K562 (cell line): ENCODE results near the gene GALNT12. TPM values are rescaled to one million over a fixed set of nuclear protein-coding genes. Genes with fewer than 3 reads are reported as not detected.

ENCODE experiments used
- ATAC-seq: fragments of 200-7000 bp; cut with Tn5 transposase; 3 replicates; pipeline ENCODE4 v1.9.1; 2020; ENCODE audit warnings: moderate library complexity
- BruUV-seq: library from RNA; stranded (reverse); fragments of 400-500 nt; replicated peaks from 2 replicates; lab custom pipeline; 2021; lab: Mats Ljungman, UMichigan
- CTCF ChIA-PET: fragments of 300-600 bp; formaldehyde crosslinking; extraction: SDS; loops from one replicate; lab custom pipeline; 2021; ENCODE audit warnings: low intra/inter-chr PET ratio; lab: Yijun Ruan, JAX
- POLR2A ChIA-PET: fragments of 300-600, 350-650 bp; sonication (Branson Sonifier 250); formaldehyde crosslinking; extraction: SDS; loops from one replicate; lab custom pipeline; 2021; ENCODE audit warnings: antibody characterized with exemption, inconsistent platforms; lab: Yijun Ruan, JAX
- DNase-seq, 4 experiments: peaks; one replicate each; pipeline versions ENCODE4 v3.0.0 to v3.0.0-alpha.2; 2011 to 2018; ENCODE audit warnings: low spot score in 3 of 4, mixed read lengths in 3 of 4; ENCODE audit errors: extremely low read depth in 1 of 4
- FAIRE-seq: peaks from 2 replicates; lab custom pipeline; 2011; peaks lifted over from hg19 to GRCh38; lab: Jason Lieb, UNC
- H2AFZ ChIP-seq: 2 replicates; pipeline ENCODE4 v1.6.0; 2011; ENCODE audit warnings: low read depth, low read length, control low read depth, inconsistent platforms
- H3K27ac ChIP-seq: fragments of 200-600 bp; 3 replicates; pipeline ENCODE4 v1.8.0; 2011; ENCODE audit warnings: low read depth, mild to moderate bottlenecking, control low read depth, inconsistent platforms, low read length, moderate library complexity, mixed read lengths; ENCODE audit errors: extremely low read depth
- H3K27me3 ChIP-seq, 2 experiments: fragments of 300-600 bp in 1 of 2; 2 replicates in 1 of 2; 3 replicates in 1 of 2; pipeline versions ENCODE4 v1.6.0 to v1.8.0; 2011; ENCODE audit warnings: inconsistent platforms in 2 of 2, low read length in 2 of 2, mild to moderate bottlenecking in 1 of 2, mixed read lengths in 1 of 2, moderate library complexity in 1 of 2; ENCODE audit not compliant: control insufficient read depth in 2 of 2, insufficient read depth in 2 of 2
- H3K36me3 ChIP-seq: fragments of 300-600 bp; 3 replicates; pipeline ENCODE4 v1.8.0; 2011; ENCODE audit warnings: mild to moderate bottlenecking, low read length, inconsistent platforms; ENCODE audit not compliant: control insufficient read depth, insufficient read depth
- H3K4me1 ChIP-seq, 2 experiments: fragments of 200-600 bp in 1 of 2; replicated peaks in 1 of 2; 2 replicates in 1 of 2; 3 replicates in 1 of 2; pipeline versions ENCODE4 v1.5.1 to v1.8.0; 2011; ENCODE audit warnings: inconsistent platforms in 2 of 2, low read length in 2 of 2, mild to moderate bottlenecking in 1 of 2, mixed read lengths in 1 of 2, moderate library complexity in 1 of 2; ENCODE audit not compliant: control insufficient read depth in 2 of 2, insufficient read depth in 2 of 2
- H3K4me2 ChIP-seq: 2 replicates; pipeline ENCODE4 v1.6.1; 2011; ENCODE audit warnings: low read length, control low read depth, inconsistent platforms, mixed read lengths; ENCODE audit not compliant: insufficient read depth
- H3K4me3 ChIP-seq: fragments of 200-600 bp; sonication (generic), shearing (Covaris generic); 2 replicates; pipeline ENCODE4 v1.5.1; 2016; ENCODE audit warnings: control low read depth, inconsistent platforms
- H3K79me2 ChIP-seq: fragments of 200-600 bp; 3 replicates; pipeline ENCODE4 v1.8.0; 2011; ENCODE audit warnings: low read length, inconsistent platforms; ENCODE audit not compliant: control insufficient read depth, insufficient read depth
- H3K9ac ChIP-seq, 2 experiments: 2 replicates each; pipeline versions ENCODE4 v1.6.0 to v1.6.1; 2011; ENCODE audit warnings: low read depth in 2 of 2, low read length in 2 of 2, control low read depth in 1 of 2, inconsistent platforms in 1 of 2, mild to moderate bottlenecking in 1 of 2, mixed read lengths in 1 of 2; ENCODE audit not compliant: insufficient read depth in 1 of 2
- H3K9me1 ChIP-seq: one replicate; pipeline ENCODE4 v1.6.0; 2011; ENCODE audit warnings: inconsistent platforms, mild to moderate bottlenecking, low read length, moderate library complexity; ENCODE audit not compliant: control insufficient read depth, insufficient read depth
- H3K9me3 ChIP-seq: replicated peaks from 2 replicates; pipeline ENCODE4 v1.5.1; 2011; ENCODE audit warnings: low read depth, low read length, inconsistent platforms; ENCODE audit not compliant: control insufficient read depth, insufficient read depth
- H4K20me1 ChIP-seq: replicated peaks from 2 replicates; pipeline ENCODE4 v1.6.1; 2011; ENCODE audit warnings: low read length, inconsistent platforms, mixed read lengths; ENCODE audit not compliant: control insufficient read depth, insufficient read depth
- CBX5 ChIP-seq: IDR thresholded peaks from 2 replicates; pipeline ENCODE4 v1.6.1; 2014; ENCODE audit warnings: low read depth, borderline replicate concordance
- EP400 ChIP-seq: fragments of 450-650 bp; IDR thresholded peaks from 2 replicates; pipeline ENCODE4 v1.6.1; 2017; ENCODE audit warnings: antibody characterized with exemption, mild to moderate bottlenecking, moderate library complexity
- GTF2B ChIP-seq: IDR thresholded peaks from 2 replicates; pipeline ENCODE4 v1.6.1; 2011; ENCODE audit not compliant: insufficient read length; ENCODE audit errors: extremely low read depth
- HNRNPLL ChIP-seq: fragments of 200-400 bp; formaldehyde crosslinking; IDR thresholded peaks from 2 replicates; pipeline ENCODE4 v1.6.1; 2017; ENCODE audit warnings: low read length, low read depth, mild to moderate bottlenecking; ENCODE audit not compliant: poor library complexity, severe bottlenecking
- JUND ChIP-seq, 2 experiments: IDR thresholded peaks; 2 replicates in 1 of 2; 3 replicates in 1 of 2; pipeline ENCODE4 v1.6.1; 2011; ENCODE audit warnings: borderline replicate concordance in 2 of 2, low read depth in 2 of 2, low read length in 2 of 2, improper control_type of control experiment in 1 of 2, missing biosample characterization in 1 of 2, missing genetic modification characterization in 1 of 2, missing genetic modification reagents in 1 of 2
- MAFF ChIP-seq: IDR thresholded peaks from 2 replicates; pipeline ENCODE4 v1.6.1; 2012; ENCODE audit warnings: low read length, improper control_type of control experiment
- NELFE ChIP-seq: IDR thresholded peaks from 2 replicates; pipeline ENCODE4 v1.6.1; 2011; ENCODE audit warnings: mild to moderate bottlenecking; ENCODE audit not compliant: insufficient read depth, insufficient read length
- RBFOX2 ChIP-seq: fragments of 200-400 bp; formaldehyde crosslinking; IDR thresholded peaks from 2 replicates; pipeline ENCODE4 v1.6.1; 2017; ENCODE audit warnings: low read depth, mild to moderate bottlenecking, low read length, moderate library complexity
- RBM34 ChIP-seq: fragments of 200-400 bp; formaldehyde crosslinking; IDR thresholded peaks from 2 replicates; pipeline ENCODE4 v1.6.1; 2018; ENCODE audit warnings: low read length, borderline replicate concordance; ENCODE audit not compliant: insufficient read depth
- SREBF1 ChIP-seq: fragments of 150-350 bp; IDR thresholded peaks from 2 replicates; pipeline ENCODE4 v1.6.1; 2014; ENCODE audit warnings: antibody characterized with exemption, low read depth, low read length, borderline replicate concordance
- SRF ChIP-seq, 2 experiments: fragments of 250-450, 450-650 bp in 1 of 2; sonication (Bioruptor Pico) in 1 of 2; sonication (generic) in 1 of 2; formaldehyde crosslinking; IDR thresholded peaks; 2 replicates each; pipeline versions ENCODE4 v1.5.0 to v1.5.1; 2020 to 2022; ENCODE audit warnings: mild to moderate bottlenecking in 1 of 2, missing genetic modification reagents in 1 of 2
- SUPT5H ChIP-seq: fragments of 450-650 bp; IDR thresholded peaks from 2 replicates; pipeline ENCODE4 v1.6.1; 2016
- TCF7L2 ChIP-seq: fragments of 150-350 bp; IDR thresholded peaks from 2 replicates; pipeline ENCODE4 v1.6.1; 2016; ENCODE audit warnings: low read depth, mild to moderate bottlenecking, low read length, moderate library complexity
- WHSC1 ChIP-seq: IDR thresholded peaks from one replicate; pipeline ENCODE4 v1.6.1; 2012; ENCODE audit warnings: low read length, control low read depth, inconsistent platforms
- ZKSCAN3 ChIP-seq: fragments of 250-450 bp; sonication (Bioruptor Pico); IDR thresholded peaks from 2 replicates; pipeline ENCODE4 v1.4.0; 2020
- ZNF124 ChIP-seq: sonication (generic); formaldehyde crosslinking; IDR thresholded peaks from 2 replicates; pipeline ENCODE4 v1.8.1; 2022; ENCODE audit warnings: missing genetic modification reagents
- WGBS: fragments of 100-300 bp; shearing (Covaris generic); methylation state at CpG from one replicate; pipeline ENCODE4 v1.1.6; 2016; ENCODE audit warnings: low coverage, mixed read lengths; ENCODE audit not compliant: insufficient coverage; ENCODE audit errors: missing lambda C conversion rate; 5-methylcytosine and 5-hydroxymethylcytosine counted together
- in situ Hi-C: fragments of 300-500 bp; cut with MboI; formaldehyde crosslinking; loops from 4 replicates; pipeline ENCODE4 v1.15.0; 2018; ENCODE audit warnings: inconsistent platforms, mixed read lengths
- intact Hi-C: fragments of 100-400 bp; cut with micrococcal nuclease; formaldehyde crosslinking; loops from 2 replicates; pipeline ENCODE4 v1.14.2; 2022
- polyA plus RNA-seq, 8 experiments: library from polyadenylated mRNA; depleted of rRNA in 4 of 8; stranded (reverse) in 5 of 8; unstranded in 3 of 8; fragments of >200 nt; fragmentation: Nextera tagmentation in 2 of 8; fragmentation: Illumina TruSeq in 1 of 8; extraction: Ambion mirVana in 2 of 8; extraction: Trizol in 1 of 8; gene quantifications; 2 replicates each; pipeline versions ENCODE4 v1.2.1 to v1.2.3, GENCODE V29; 2011 to 2014; ENCODE audit warnings: inconsistent platforms in 1 of 8, missing spikeins in 1 of 8
- total RNA-seq, 7 experiments: library from RNA; depleted of rRNA in 6 of 7; stranded (reverse); fragments of >200 nt in 6 of 7; fragmentation: Illumina TruSeq in 2 of 7; extraction: Trizol in 2 of 7; gene quantifications; 2 replicates each; pipeline versions ENCODE4 v1.2.1 to v1.2.3, GENCODE V29; 2011 to 2021; ENCODE audit warnings: low replicate concordance in 1 of 7

GALNT12 gene
- total and polyA plus RNA-seq, 9 of the 15 experiments (the other 6 are each of a cell fraction or from before 2014, with no cell fraction given): 29.7 to 82.9 (median 44.2) TPM

- no peak overlapping the region for H2AFZ ChIP-seq
- DNase-seq (no peak), FAIRE-seq (no peak), ATAC-seq (no peak)
- H3K9ac ChIP-seq: no peak overlapping the region
- ChIA-PET CTCF (no interaction called here), POLR2A (no interaction called here)
- no peaks in the 10 kb centered on the region for H3K9me3 ChIP-seq
- TF ChIP-seq SRF (CRISPR knock-in tag; IDR thresholded peaks at IDR 0.05) (no peak), SUPT5H (no peak), SREBF1 (no peak), MAFF (no peak)
- H3K27ac ChIP-seq: no peak overlapping the region
- BruUV-seq: no TSS peak
- in situ Hi-C loops: no loop called here
- no peaks in the 10 kb centered on the region for H3K27me3 ChIP-seq
- WGBS: 43% methylated on average over 5 of the region's 5 CpGs
- no peaks in the 10 kb centered on the region for H3K36me3 ChIP-seq
- no peaks in the 10 kb centered on the region for H4K20me1 ChIP-seq
- no peak overlapping the region for H3K4me2 ChIP-seq
- H3K79me2 ChIP-seq: no peaks in the 10 kb centered on the region
- intact Hi-C loops: no loop called here
- no peaks in the 10 kb centered on the region for H3K9me1 ChIP-seq
- H3K4me1 ChIP-seq: peaks cover 0 to 8% of the 10 kb centered on the region in 2 experiments; a peak in 3 of 5 replicates
- H3K4me3 ChIP-seq: no peak overlapping the region
These were observed 67.3 kb downstream of the GALNT12 start for GRCh38 chr9:98874721-98875255.

- no peak for DNase-seq
These were observed 68.1 kb downstream of the GALNT12 start for GRCh38 chr9:98875536-98875935.

More at GRCh38 chr9:98875536-98875935, 68.1 kb downstream of the GALNT12 start:
- no TSS peak for BruUV-seq
- no peaks in the 10 kb centered on the region for H3K9me3 ChIP-seq
- TF ChIP-seq EP400: no peak
- TF ChIP-seq NELFE: no peak
- no peak for TF ChIP-seq CBX5
- TF ChIP-seq RBFOX2: no peak
- no peak for TF ChIP-seq JUND (IDR thresholded peaks at IDR 0.05; ENCODE audit: borderline replicate concordance, low read depth, low read length)
- TF ChIP-seq JUND (tag; IDR thresholded peaks at IDR 0.05; ENCODE audit: borderline replicate concordance, low read depth, low read length): no peak
- no peak for TF ChIP-seq RBM34
- TF ChIP-seq WHSC1: no peak
- no peak for TF ChIP-seq TCF7L2
- TF ChIP-seq ZNF124: no peak
- TF ChIP-seq ZKSCAN3: no peak
- no peak for TF ChIP-seq HNRNPLL
- TF ChIP-seq GTF2B: no peak
- TF ChIP-seq, all 486 proteins: peak for 0
- Histone ChIP-seq H4K20me1 (no peaks in the 10 kb centered on the region), H3K36me3 (no peaks in the 10 kb centered on the region), H3K9ac (no peak overlapping the region), H3K4me3 (no peak overlapping the region), H3K4me2 (no peak overlapping the region), H3K27ac (no peak overlapping the region), H2AFZ (no peak overlapping the region), H3K9me1 (no peaks in the 10 kb centered on the region), H3K27me3 (no peaks in the 10 kb centered on the region), H3K4me1 (peaks cover 0 to 8% of the 10 kb centered on the region in 2 experiments; a peak in 3 of 5 replicates), H3K79me2 (no peaks in the 10 kb centered on the region)
- ChIA-PET POLR2A (no interaction called here), CTCF (no interaction called here)
- no peak for FAIRE-seq
- intact Hi-C loops (no loop called here), in situ Hi-C loops (no loop called here)
- ATAC-seq: no peak
- WGBS: 37% methylated on average over 5 of the region's 5 CpGs
